ENCODE data around the gene MCRS1.

DNA sequence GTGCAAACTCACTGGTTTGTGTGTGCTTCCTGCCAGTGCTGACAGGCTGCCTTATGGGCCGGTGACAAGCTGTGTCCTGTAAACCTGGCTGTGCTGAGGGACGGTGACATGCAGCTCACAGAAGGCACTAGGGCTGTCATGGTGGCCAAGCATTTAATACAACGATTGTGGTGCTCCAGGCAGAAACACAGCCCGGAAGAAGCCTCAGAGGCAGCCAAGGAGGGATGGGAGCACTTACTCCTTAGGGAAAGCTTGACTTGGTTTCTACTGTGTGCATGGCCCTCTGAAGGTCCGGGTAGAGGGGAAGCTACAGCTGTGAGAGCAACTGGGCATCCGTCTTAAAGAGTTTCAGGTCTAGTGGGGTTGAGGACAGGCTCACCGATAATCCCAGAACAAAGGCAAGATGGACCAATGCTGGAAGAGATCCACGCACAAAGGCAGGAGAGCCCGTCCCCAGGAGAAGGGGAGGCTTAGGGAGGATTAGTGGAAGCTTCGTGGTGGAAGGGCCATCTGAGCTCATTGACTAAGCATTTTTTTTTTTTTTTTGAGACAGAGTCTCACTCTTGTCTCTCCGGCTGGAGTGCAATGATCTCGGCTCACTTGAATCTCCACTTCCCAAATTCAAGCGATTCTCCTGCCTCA, 10.7 kb upstream of the MCRS1 start:
- TF ChIP-seq, protein P1, sequence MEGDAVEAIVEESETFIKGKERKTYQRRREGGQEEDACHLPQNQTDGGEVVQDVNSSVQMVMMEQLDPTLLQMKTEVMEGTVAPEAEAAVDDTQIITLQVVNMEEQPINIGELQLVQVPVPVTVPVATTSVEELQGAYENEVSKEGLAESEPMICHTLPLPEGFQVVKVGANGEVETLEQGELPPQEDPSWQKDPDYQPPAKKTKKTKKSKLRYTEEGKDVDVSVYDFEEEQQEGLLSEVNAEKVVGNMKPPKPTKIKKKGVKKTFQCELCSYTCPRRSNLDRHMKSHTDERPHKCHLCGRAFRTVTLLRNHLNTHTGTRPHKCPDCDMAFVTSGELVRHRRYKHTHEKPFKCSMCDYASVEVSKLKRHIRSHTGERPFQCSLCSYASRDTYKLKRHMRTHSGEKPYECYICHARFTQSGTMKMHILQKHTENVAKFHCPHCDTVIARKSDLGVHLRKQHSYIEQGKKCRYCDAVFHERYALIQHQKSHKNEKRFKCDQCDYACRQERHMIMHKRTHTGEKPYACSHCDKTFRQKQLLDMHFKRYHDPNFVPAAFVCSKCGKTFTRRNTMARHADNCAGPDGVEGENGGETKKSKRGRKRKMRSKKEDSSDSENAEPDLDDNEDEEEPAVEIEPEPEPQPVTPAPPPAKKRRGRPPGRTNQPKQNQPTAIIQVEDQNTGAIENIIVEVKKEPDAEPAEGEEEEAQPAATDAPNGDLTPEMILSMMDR (IDR thresholded peaks at IDR 0.05), result no peak
- TF ChIP-seq POLR2A (IDR thresholded peaks at IDR 0.05; ENCODE audit: low read depth), result no peak
